ENCODE data around the gene B4GALT5.
"Not testable (repeated sequence)": the region's sequence is repeated elsewhere in the genome, so short reads cannot be mapped to it uniquely, and the experiment has no call there.

B4GALT5 gene

GRCh38 chr20:49729780-49730179 is 16.1 kb upstream of the B4GALT5 start:
- DNase-seq, result no peak

- DNase-seq, result no peak
Measured at GRCh38 chr20:49727894-49728885, 14.5 kb upstream of the B4GALT5 start.

GRCh38 chr20:49727478-49727877 is 13.8 kb upstream of the B4GALT5 start:
- no peak for DNase-seq

- no peak for DNase-seq
Measured at GRCh38 chr20:49725694-49726093, 12.0 kb upstream of the B4GALT5 start.

GRCh38 chr20:49725224-49725606 is 11.5 kb upstream of the B4GALT5 start:
- not testable (repeated sequence) for DNase-seq

- DNase-seq, result no peak
Measured at GRCh38 chr20:49724408-49725223, 10.9 kb upstream of the B4GALT5 start.

GRCh38 chr20:49723758-49724157 is 10.1 kb upstream of the B4GALT5 start:
- DNase-seq, result not testable (repeated sequence)

GRCh38 chr20:49721326-49721725 is 7.6 kb upstream of the B4GALT5 start:
- DNase-seq, result not testable (repeated sequence)

GRCh38 chr20:49715466-49715865 is 1.8 kb upstream of the B4GALT5 start:
- DNase-seq, result no peak

GRCh38 chr20:49712996-49713752 is 504 bp downstream of the B4GALT5 start:
- peak; percentile 31 for DNase-seq

- no peak for DNase-seq
Measured at GRCh38 chr20:49712646-49712995, 1.1 kb downstream of the B4GALT5 start.

GRCh38 chr20:49712118-49712517 is 1.6 kb downstream of the B4GALT5 start:
- DNase-seq, result no peak

GRCh38 chr20:49711667-49711987 is 2.1 kb downstream of the B4GALT5 start:
- no peak for DNase-seq

GRCh38 chr20:49710971-49711666 is 2.6 kb downstream of the B4GALT5 start:
- no peak for DNase-seq

- no peak for DNase-seq
Measured at GRCh38 chr20:49707118-49707517, 6.6 kb downstream of the B4GALT5 start.

GRCh38 chr20:49706630-49707091 is 7.0 kb downstream of the B4GALT5 start:
- no peak for DNase-seq

- DNase-seq, result not testable (repeated sequence)
Measured at GRCh38 chr20:49705893-49706292, 7.8 kb downstream of the B4GALT5 start.

- DNase-seq, result no peak
Measured at GRCh38 chr20:49705358-49705757, 8.3 kb downstream of the B4GALT5 start.

GRCh38 chr20:49704932-49705336 is 8.7 kb downstream of the B4GALT5 start:
- no peak for DNase-seq

- DNase-seq, result no peak
Measured at GRCh38 chr20:49701916-49702315, 11.8 kb downstream of the B4GALT5 start.

- peak; percentile 64 for DNase-seq
Measured at GRCh38 chr20:49701241-49701790, 12.4 kb downstream of the B4GALT5 start.
